Measurements from ENCODE around the gene TMEM229B. TPM values are rescaled to one million over a fixed set of nuclear protein-coding genes. Genes with fewer than 3 reads are reported as not detected.

Gene TMEM229B
- total and polyA plus RNA-seq, 2 experiments from 2014 or later, result 0.09 TPM

DNA sequence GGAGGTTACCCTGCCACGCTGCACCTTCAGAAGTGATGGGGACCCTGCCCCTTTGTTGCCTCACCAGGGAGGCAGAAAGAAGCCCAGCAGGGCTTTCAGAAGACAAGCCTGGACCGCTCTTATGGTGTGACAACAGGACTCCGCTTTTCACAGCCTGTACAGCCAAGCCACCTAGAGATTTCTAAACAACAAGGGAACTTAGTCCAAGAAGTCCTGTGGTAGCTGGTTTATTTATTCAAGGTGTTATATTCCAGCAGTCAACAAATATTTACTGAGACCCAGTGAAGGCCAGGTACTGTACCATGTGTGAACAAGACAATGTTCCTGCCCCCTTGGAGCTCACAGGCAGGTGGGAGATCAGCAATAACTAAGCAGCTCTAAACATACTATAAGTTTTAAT lies 4.0 kb upstream of the TMEM229B start:
- H3K36me3 ChIP-seq, result no peaks in the 10 kb centered on the region
- no peaks in the 10 kb centered on the region for H3K27me3 ChIP-seq
- TF ChIP-seq, protein P1, sequence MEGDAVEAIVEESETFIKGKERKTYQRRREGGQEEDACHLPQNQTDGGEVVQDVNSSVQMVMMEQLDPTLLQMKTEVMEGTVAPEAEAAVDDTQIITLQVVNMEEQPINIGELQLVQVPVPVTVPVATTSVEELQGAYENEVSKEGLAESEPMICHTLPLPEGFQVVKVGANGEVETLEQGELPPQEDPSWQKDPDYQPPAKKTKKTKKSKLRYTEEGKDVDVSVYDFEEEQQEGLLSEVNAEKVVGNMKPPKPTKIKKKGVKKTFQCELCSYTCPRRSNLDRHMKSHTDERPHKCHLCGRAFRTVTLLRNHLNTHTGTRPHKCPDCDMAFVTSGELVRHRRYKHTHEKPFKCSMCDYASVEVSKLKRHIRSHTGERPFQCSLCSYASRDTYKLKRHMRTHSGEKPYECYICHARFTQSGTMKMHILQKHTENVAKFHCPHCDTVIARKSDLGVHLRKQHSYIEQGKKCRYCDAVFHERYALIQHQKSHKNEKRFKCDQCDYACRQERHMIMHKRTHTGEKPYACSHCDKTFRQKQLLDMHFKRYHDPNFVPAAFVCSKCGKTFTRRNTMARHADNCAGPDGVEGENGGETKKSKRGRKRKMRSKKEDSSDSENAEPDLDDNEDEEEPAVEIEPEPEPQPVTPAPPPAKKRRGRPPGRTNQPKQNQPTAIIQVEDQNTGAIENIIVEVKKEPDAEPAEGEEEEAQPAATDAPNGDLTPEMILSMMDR (IDR thresholded peaks at IDR 0.05; ENCODE audit: low read depth, low read length), result no peak
- H3K4me1 ChIP-seq (ENCODE audit: low read depth), result no peaks in the 10 kb centered on the region
- DNase-seq (ENCODE audit: low read depth in 1 of 2, low spot score in 1 of 2), result no peak
- H3K4me3 ChIP-seq, result no peak overlapping the region
- H3K27ac ChIP-seq, result no peak overlapping the region
- H3K9me3 ChIP-seq (ENCODE audit: low read depth), result no peaks in the 10 kb centered on the region

DNA sequence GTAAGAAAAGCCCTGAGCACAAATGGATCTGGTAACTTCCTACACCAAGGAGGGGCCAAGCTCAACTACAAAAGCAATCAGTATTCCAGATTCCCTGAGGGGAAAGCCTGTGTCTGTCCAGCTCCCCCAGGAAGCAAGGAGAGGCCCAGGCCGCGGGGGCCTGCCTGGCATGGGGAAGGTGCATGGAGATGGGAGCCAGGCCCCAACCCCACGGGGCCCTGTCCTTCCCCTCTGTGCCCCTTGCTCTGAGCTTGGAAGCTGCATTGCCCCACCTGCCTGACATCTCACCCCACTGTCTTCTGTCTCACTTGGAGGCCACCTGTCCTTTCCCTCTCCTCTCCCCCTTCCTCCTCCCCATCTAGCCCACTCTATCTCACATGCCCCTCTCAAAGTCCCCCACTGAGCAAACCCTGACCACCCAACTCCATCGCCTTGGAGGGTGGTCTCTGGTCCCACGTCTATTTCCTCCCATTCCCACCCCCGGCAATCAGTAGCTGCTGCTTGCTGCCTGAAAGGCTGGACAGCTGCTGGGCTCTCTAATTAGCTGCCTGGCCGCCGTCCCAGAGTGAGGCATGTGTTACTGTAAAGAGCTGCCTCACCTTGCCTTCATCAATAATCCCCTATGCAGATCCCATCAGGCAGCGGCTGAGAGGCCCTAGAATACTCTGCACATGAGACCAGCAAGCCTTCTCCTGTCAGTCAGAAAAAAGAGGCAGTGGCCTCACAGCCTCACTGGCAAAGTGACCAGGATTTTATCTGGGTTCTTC lies 3.4 kb upstream of the TMEM229B start:
- no peak overlapping the region for H3K27ac ChIP-seq
- H3K36me3 ChIP-seq, result no peaks in the 10 kb centered on the region
- DNase-seq (ENCODE audit: low read depth in 1 of 2, low spot score in 1 of 2), result peak in 1 of 2 donors; percentile 23
- no peaks in the 10 kb centered on the region for H3K27me3 ChIP-seq
- H3K4me1 ChIP-seq (ENCODE audit: low read depth), result no peaks in the 10 kb centered on the region
- no peak overlapping the region for H3K4me3 ChIP-seq
- H3K9me3 ChIP-seq (ENCODE audit: low read depth), result no peaks in the 10 kb centered on the region
- TF ChIP-seq, protein P1 (IDR thresholded peaks at IDR 0.05; ENCODE audit: low read depth, low read length), result no peak

DNA sequence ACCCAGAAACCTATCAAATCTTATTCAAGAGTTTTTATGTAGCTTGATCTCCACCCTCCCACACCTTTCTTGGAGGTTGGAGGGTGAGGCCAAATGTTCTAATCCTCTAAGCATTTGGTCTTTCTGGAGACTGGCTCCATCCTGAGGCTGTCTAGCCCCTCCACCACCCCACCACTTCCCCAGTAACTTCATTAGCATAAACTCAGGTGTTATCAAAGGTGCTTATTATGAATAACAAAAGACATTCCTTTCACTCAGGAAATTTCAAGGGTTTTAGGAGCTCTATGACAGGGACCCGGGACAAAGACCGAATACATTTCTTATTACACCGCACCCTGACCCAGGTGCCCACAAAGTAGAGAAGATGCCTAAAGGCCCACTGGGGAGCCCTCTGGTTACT lies 2.8 kb upstream of the TMEM229B start:
- DNase-seq (ENCODE audit: low read depth in 1 of 2, low spot score in 1 of 2), result no peak
- no peaks in the 10 kb centered on the region for H3K9me3 ChIP-seq (ENCODE audit: low read depth)
- no peaks in the 10 kb centered on the region for H3K36me3 ChIP-seq
- no peaks in the 10 kb centered on the region for H3K4me1 ChIP-seq (ENCODE audit: low read depth)
- H3K4me3 ChIP-seq, result no peak overlapping the region
- no peaks in the 10 kb centered on the region for H3K27me3 ChIP-seq
- H3K27ac ChIP-seq, result no peak overlapping the region
- TF ChIP-seq, protein P1 (IDR thresholded peaks at IDR 0.05; ENCODE audit: low read depth, low read length), result no peak

DNA sequence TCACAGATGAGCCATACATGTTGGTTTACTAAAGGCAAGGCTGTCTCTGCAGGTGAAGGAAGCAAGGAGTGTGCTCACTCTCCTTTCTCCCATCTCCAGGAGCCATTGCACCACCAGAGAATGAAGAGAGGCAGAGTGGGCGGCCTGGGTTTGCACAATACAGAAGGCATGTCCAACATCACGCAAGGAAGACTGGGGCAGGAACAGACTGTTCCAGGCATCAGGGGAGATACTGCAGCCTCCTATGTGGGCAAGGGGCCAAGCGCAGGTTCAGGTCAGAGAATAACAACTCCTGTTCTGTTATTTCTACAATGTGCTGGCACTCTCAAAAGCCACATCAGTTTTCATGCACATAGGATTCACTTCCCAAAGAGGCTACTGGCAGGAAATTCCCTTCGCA lies 1.7 kb upstream of the TMEM229B start:
- Histone ChIP-seq H3K4me3 (no peak overlapping the region), H3K27ac (no peak overlapping the region), H3K36me3 (no peaks in the 10 kb centered on the region), H3K27me3 (no peaks in the 10 kb centered on the region), H3K4me1 (ENCODE audit: low read depth) (no peaks in the 10 kb centered on the region), H3K9me3 (ENCODE audit: low read depth) (no peaks in the 10 kb centered on the region)
- TF ChIP-seq, protein P1 (IDR thresholded peaks at IDR 0.05; ENCODE audit: low read depth, low read length), result no peak
- DNase-seq (ENCODE audit: low read depth in 1 of 2, low spot score in 1 of 2), result peak in 1 of 2 donors; percentile 32

DNA sequence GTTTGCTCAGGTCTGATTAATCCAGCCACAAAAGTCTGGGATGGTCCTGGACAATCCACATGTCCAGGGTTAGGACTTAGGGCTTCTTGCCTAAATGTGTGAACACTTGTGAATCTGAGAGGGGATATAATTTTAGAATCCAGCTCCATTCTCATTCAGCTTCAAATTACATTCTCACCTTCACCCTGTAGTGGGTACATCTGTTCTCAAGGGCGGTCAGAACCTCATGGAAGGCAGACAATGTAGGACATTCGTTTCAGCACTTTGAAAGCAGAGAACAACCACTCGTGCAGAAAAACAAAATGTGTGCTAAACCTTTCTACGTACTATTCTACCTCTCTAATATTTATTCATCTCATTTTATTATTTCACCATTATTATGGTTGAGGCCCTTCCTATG lies 1.2 kb downstream of the TMEM229B start:
- DNase-seq (ENCODE audit: low read depth in 1 of 2, low spot score in 1 of 2), result no peak
- H3K4me3 ChIP-seq, result no peak overlapping the region
- peaks cover 6% of the 10 kb centered on the region for H3K4me1 ChIP-seq (ENCODE audit: low read depth)
- H3K27ac ChIP-seq, result no peak overlapping the region
- TF ChIP-seq, protein P1 (IDR thresholded peaks at IDR 0.05; ENCODE audit: low read depth, low read length), result no peak
- H3K36me3 ChIP-seq, result no peaks in the 10 kb centered on the region
- H3K27me3 ChIP-seq, result no peaks in the 10 kb centered on the region
- H3K9me3 ChIP-seq (ENCODE audit: low read depth), result no peaks in the 10 kb centered on the region
